H9 (cell line): ENCODE results near the gene MARCHF6. TPM values are rescaled to one million over a fixed set of nuclear protein-coding genes. Genes with fewer than 3 reads are reported as not detected.

Experiments used
- DNase-seq: peaks from one replicate; pipeline ENCODE4 v3.0.0-alpha.2; 2017
- H2AFZ ChIP-seq: one replicate; pipeline ENCODE4 v1.6.1; 2013; ENCODE audit warnings: mild to moderate bottlenecking, low read length, control low read depth, moderate library complexity
- H2AK5ac ChIP-seq: 2 replicates; pipeline ENCODE4 v1.6.1; 2013; ENCODE audit warnings: low read length, control low read depth, mixed read lengths; ENCODE audit not compliant: insufficient read length
- H2BK120ac ChIP-seq: one replicate; pipeline ENCODE4 v1.6.1; 2013; ENCODE audit warnings: low read depth, mild to moderate bottlenecking, low read length, control low read depth, inconsistent platforms; ENCODE audit not compliant: poor library complexity, severe bottlenecking
- H2BK12ac ChIP-seq: 2 replicates; pipeline ENCODE4 v1.6.1; 2013; ENCODE audit warnings: low read length, control low read depth, mixed read lengths, low read depth; ENCODE audit not compliant: insufficient read length
- H2BK15ac ChIP-seq: 2 replicates; pipeline ENCODE4 v1.6.1; 2013; ENCODE audit warnings: low read depth, low read length, control low read depth
- H2BK20ac ChIP-seq: one replicate; pipeline ENCODE4 v1.6.1; 2013; ENCODE audit warnings: low read depth, mild to moderate bottlenecking, low read length, control low read depth, inconsistent platforms; ENCODE audit not compliant: poor library complexity, severe bottlenecking
- H2BK5ac ChIP-seq: 2 replicates; pipeline ENCODE4 v1.6.1; 2013; ENCODE audit warnings: low read length, control low read depth, mixed read lengths; ENCODE audit not compliant: insufficient read length
- H3K14ac ChIP-seq: 2 replicates; pipeline ENCODE4 v1.6.1; 2013; ENCODE audit warnings: low read length, control low read depth; ENCODE audit not compliant: insufficient read depth
- H3K18ac ChIP-seq: 2 replicates; pipeline ENCODE4 v1.6.1; 2013; ENCODE audit warnings: low read depth, mild to moderate bottlenecking, mixed read lengths, low read length, control low read depth; ENCODE audit not compliant: insufficient read length
- H3K23ac ChIP-seq: 2 replicates; pipeline ENCODE4 v1.6.1; 2013; ENCODE audit warnings: low read length, control low read depth, mixed read lengths, low read depth; ENCODE audit not compliant: insufficient read length
- H3K23me2 ChIP-seq: 2 replicates; pipeline ENCODE4 v1.6.1; 2013; ENCODE audit warnings: low read depth, mild to moderate bottlenecking, mixed read lengths, low read length, control low read depth; ENCODE audit not compliant: insufficient read length, poor library complexity, severe bottlenecking
- H3K27ac ChIP-seq: 2 replicates; pipeline ENCODE4 v1.5.1; 2013; ENCODE audit warnings: low read length, control low read depth, mixed read lengths, low read depth; ENCODE audit not compliant: insufficient read length
- H3K27me3 ChIP-seq: 2 replicates; pipeline ENCODE4 v1.6.1; 2013; ENCODE audit warnings: low read length, control low read depth, inconsistent platforms; ENCODE audit not compliant: insufficient read depth
- H3K4ac ChIP-seq: 2 replicates; pipeline ENCODE4 v1.6.1; 2013; ENCODE audit warnings: low read depth, mild to moderate bottlenecking, control low read depth, inconsistent platforms, low read length, moderate library complexity
- H3K4me1 ChIP-seq: 2 replicates; pipeline ENCODE4 v1.6.1; 2013; ENCODE audit warnings: low read length, control low read depth, inconsistent platforms; ENCODE audit not compliant: insufficient read depth
- H3K4me2 ChIP-seq: 2 replicates; pipeline ENCODE4 v1.6.1; 2013; ENCODE audit warnings: low read length, control low read depth, mixed read lengths; ENCODE audit not compliant: insufficient read length, insufficient read depth
- H3K56ac ChIP-seq: 2 replicates; pipeline ENCODE4 v1.6.1; 2013; ENCODE audit warnings: low read depth, mild to moderate bottlenecking, mixed read lengths, low read length, control low read depth; ENCODE audit not compliant: insufficient read length
- H3K79me1 ChIP-seq: 2 replicates; pipeline ENCODE4 v1.6.1; 2013; ENCODE audit warnings: low read depth, mild to moderate bottlenecking, moderate library complexity, low read length, control low read depth, inconsistent platforms; ENCODE audit not compliant: insufficient read depth, poor library complexity, severe bottlenecking
- H3K79me2 ChIP-seq: 2 replicates; pipeline ENCODE4 v1.6.1; 2013; ENCODE audit warnings: low read length, control low read depth, inconsistent platforms; ENCODE audit not compliant: insufficient read depth
- H3K9ac ChIP-seq: 2 replicates; pipeline ENCODE4 v1.6.1; 2013; ENCODE audit warnings: low read length, control low read depth, mixed read lengths; ENCODE audit not compliant: insufficient read length; ENCODE audit errors: extremely low read depth
- H3K9me3 ChIP-seq: one replicate; pipeline ENCODE4 v1.6.1; 2013; ENCODE audit warnings: low read depth, low read length, inconsistent platforms; ENCODE audit not compliant: control insufficient read depth
- H3T11ph ChIP-seq: one replicate; pipeline ENCODE4 v1.6.1; 2013; ENCODE audit warnings: mild to moderate bottlenecking, low read length, control low read depth, inconsistent platforms
- H4K20me1 ChIP-seq: one replicate; pipeline ENCODE4 v1.6.1; 2013; ENCODE audit not compliant: control insufficient read depth, insufficient read length, insufficient read depth
- H4K5ac ChIP-seq: 2 replicates; pipeline ENCODE4 v1.6.1; 2013; ENCODE audit warnings: low read depth, mild to moderate bottlenecking, mixed read lengths, low read length, control low read depth; ENCODE audit not compliant: insufficient read length
- H4K8ac ChIP-seq: replicated peaks from 2 replicates; pipeline ENCODE4 v1.6.1; 2013; ENCODE audit warnings: low read length, control low read depth, mixed read lengths, low read depth; ENCODE audit not compliant: insufficient read length
- H4K91ac ChIP-seq: 2 replicates; pipeline ENCODE4 v1.6.1; 2013; ENCODE audit warnings: low read depth, mild to moderate bottlenecking, moderate library complexity, mixed read lengths, low read length, control low read depth; ENCODE audit not compliant: insufficient read length
- H3K27ac Mint-ChIP-seq, 3 experiments: 2 replicates in 2 of 3; 3 replicates in 1 of 3; pipeline ENCODE4 v1.8.0; 2020 to 2021; ENCODE audit warnings: mixed read lengths in 3 of 3, mild to moderate bottlenecking in 1 of 3, moderate library complexity in 1 of 3
- H3K27me3 Mint-ChIP-seq: 2 replicates; pipeline ENCODE4 v1.8.0; 2021; ENCODE audit warnings: low read depth, mild to moderate bottlenecking, moderate library complexity, mixed read lengths
- H3K36me3 Mint-ChIP-seq, 3 experiments: 2 replicates in 2 of 3; 3 replicates in 1 of 3; pipeline ENCODE4 v1.8.0; 2020 to 2021; ENCODE audit warnings: low read depth in 3 of 3, mixed read lengths in 3 of 3; ENCODE audit not compliant: insufficient read depth in 1 of 3
- H3K4me1 Mint-ChIP-seq, 2 experiments: 2 replicates each; pipeline ENCODE4 v1.8.0; 2020; ENCODE audit warnings: mixed read lengths in 2 of 2
- H3K4me3 Mint-ChIP-seq, 2 experiments: 2 replicates in 1 of 2; 3 replicates in 1 of 2; pipeline ENCODE4 v1.8.0; 2020 to 2021; ENCODE audit warnings: mild to moderate bottlenecking in 2 of 2, mixed read lengths in 2 of 2, moderate library complexity in 1 of 2
- H3K9me3 Mint-ChIP-seq, 2 experiments: 2 replicates in 1 of 2; 3 replicates in 1 of 2; pipeline ENCODE4 v1.8.0; 2020; ENCODE audit warnings: mild to moderate bottlenecking in 2 of 2, mixed read lengths in 2 of 2, moderate library complexity in 1 of 2
- CTCF ChIP-seq: fragments of 200-600 bp; sonication (generic); conservative IDR thresholded peaks from 3 replicates; pipeline ENCODE4 v1.8.0; 2021; ENCODE audit warnings: antibody characterized with exemption, mild to moderate bottlenecking
- WGBS: extraction: QIAGEN DNeasy Blood & Tissue Kit; methylation state at CpG from one replicate; pipeline ENCODE4 v1.1.7; 2013; ENCODE audit warnings: missing lambda C conversion rate, low lambda C conversion rate, mixed read lengths; ENCODE audit not compliant: insufficient read length; ENCODE audit errors: extremely low coverage; 5-methylcytosine and 5-hydroxymethylcytosine counted together
- total RNA-seq: library from RNA; stranded (reverse); gene quantifications from 2 replicates; pipeline ENCODE4 v1.2.1, GENCODE V29; 2021

The MARCHF6 gene
- total RNA-seq, 1 experiment from 2014 or later: 118 TPM

- Histone ChIP-seq H4K8ac (no peak overlapping the region), H3K18ac (no peak overlapping the region), H3K14ac (no peak overlapping the region), H3K27me3 (no peaks in the 10 kb centered on the region), H3K79me2 (peaks cover 37% of the 10 kb centered on the region; the same call in 1 of the 2 replicates), H2BK5ac (no peak overlapping the region), H3K56ac (no peak overlapping the region), H4K20me1 (no peaks in the 10 kb centered on the region), H3K4ac (no peak overlapping the region), H3K23me2 (no peaks in the 10 kb centered on the region), H3K9me3 (no peaks in the 10 kb centered on the region), H3T11ph (no peak overlapping the region), H2AFZ (no peak overlapping the region), H2AK5ac (no peak overlapping the region), H4K5ac (no peak overlapping the region), H3K9ac (no peak overlapping the region), H3K23ac (no peak overlapping the region), H3K4me1 (peaks cover 2% of the 10 kb centered on the region; the same call in 1 of the 2 replicates), H2BK20ac (no peak overlapping the region), H3K27ac (no peak overlapping the region), H2BK120ac (no peak overlapping the region), H4K91ac (no peak overlapping the region), H3K4me2 (no peak overlapping the region), H2BK15ac (no peak overlapping the region), H3K79me1 (peaks cover 10% of the 10 kb centered on the region), H2BK12ac (no peak overlapping the region)
- no peak for DNase-seq
- Mint-ChIP-seq H3K4me1 (peaks cover 5 to 14% of the 10 kb centered on the region in 2 experiments; a peak in 3 of 4 replicates), H3K4me3 (no peak overlapping the region), H3K27ac (0 out of 7 replicates have a peak overlapping the region, but pooled peaks of 1 of the 3 experiments have one; percentile 14), H3K9me3 (no peaks in the 10 kb centered on the region), H3K36me3 (peaks cover 0 to 2% (median 0%) of the 10 kb centered on the region in 3 experiments; a peak in 1 of 7 replicates), H3K27me3 (no peaks in the 10 kb centered on the region)
- no CpG with 5 or more reads among the region's 3 CpGs for WGBS
- no peak for TF ChIP-seq CTCF
Measured at GRCh38 chr5:10363519-10364185, 10.2 kb downstream of the MARCHF6 start.
